ENCODE results near the gene NUP85.

- TF ChIP-seq CTCF (conservative IDR thresholded peaks at IDR 0.05; ENCODE audit: low read length) (no peak), EZH2phosphoT487 (IDR thresholded peaks at IDR 0.05; ENCODE audit: borderline replicate concordance, low read depth, low read length) (no peak)
Observed at GRCh38 chr17:75176625-75177024, 28.9 kb upstream of the NUP85 start.
